Left renal cortex interstitium (tissue), 4 donors: Measurements from ENCODE around the gene PAQR4. TPM values are rescaled to one million over a fixed set of nuclear protein-coding genes. Genes with fewer than 3 reads are reported as not detected.

ENCODE experiments used
- DNase-seq, 4 donors: peaks; one replicate each; pipeline ENCODE4 v3.0.0-alpha.2; 2013; ENCODE audit warnings: low read depth in 4 of 4, low spot score in 2 of 4, missing footprints in 1 of 4
- polyA plus RNA-seq, 4 donors: library from polyadenylated mRNA; unstranded; fragments of 120-200 nt; gene quantifications; one replicate each; pipeline ENCODE4 v1.2.1, GENCODE V29; 2013; ENCODE audit not compliant: insufficient read length in 4 of 4

PAQR4 gene
- polyA plus RNA-seq, 4 donors: 8.7 to 11.4 (median 9.9) TPM

DNA sequence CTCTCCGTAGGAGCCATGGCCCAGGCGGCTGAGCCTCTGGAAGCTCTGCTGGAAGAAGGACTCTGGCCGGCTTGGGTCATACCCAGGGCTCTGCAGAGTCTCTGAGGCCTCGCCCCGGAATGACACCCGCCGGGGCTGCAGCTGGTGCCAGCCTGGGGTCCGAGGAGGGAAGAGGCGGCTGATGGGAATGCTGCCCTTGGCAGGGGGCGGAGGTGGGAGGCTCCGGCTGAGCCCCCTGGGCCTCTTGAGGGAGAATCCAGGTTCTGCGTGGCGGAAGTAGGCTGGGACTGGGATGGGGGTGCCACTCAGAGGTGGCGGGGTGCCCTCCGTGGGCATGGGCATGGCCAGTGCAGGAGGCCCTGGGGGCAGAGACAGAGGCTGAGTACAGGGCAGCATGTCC is 7.5 kb downstream of the PAQR4 start:
- no peak for DNase-seq

DNA sequence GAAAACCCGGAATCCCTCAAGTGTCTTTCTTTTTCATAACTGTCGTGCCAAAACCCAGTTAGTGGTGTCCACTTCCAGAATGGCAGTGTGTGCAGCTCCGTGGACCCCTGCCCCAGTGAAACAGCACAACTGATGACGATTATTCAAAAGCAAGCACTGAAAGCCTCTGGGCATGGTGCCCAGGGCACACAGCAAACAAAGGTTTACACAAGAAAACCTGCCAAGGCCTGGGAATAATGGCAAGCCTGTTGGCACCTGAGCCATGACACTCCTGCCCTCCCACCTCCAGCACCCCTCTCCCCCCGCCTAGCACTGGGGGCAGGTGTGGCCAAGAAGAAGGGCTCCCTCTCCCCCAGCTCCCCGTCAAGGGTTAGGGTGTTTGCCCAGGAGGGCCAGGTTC is 8.3 kb downstream of the PAQR4 start:
- no peak for DNase-seq

GRCh38 chr16:2979669-2980226 is 10.6 kb downstream of the PAQR4 start:
- DNase-seq: no peak

GRCh38 chr16:2980227-2981176 is 11.4 kb downstream of the PAQR4 start, which contains the start of gene PKMYT1:
Gene PKMYT1, minus strand, starts transcription at chr16:2980446. Its CDS starts 789 bp downstream, at chr16:2979657.
- peak; percentile 74 to 86 (median 78) for DNase-seq

GRCh38 chr16:2981177-2981898 is 12.2 kb downstream of the PAQR4 start:
- DNase-seq: no peak

GRCh38 chr16:2981899-2982250 is 12.7 kb downstream of the PAQR4 start:
- DNase-seq: no peak

DNA sequence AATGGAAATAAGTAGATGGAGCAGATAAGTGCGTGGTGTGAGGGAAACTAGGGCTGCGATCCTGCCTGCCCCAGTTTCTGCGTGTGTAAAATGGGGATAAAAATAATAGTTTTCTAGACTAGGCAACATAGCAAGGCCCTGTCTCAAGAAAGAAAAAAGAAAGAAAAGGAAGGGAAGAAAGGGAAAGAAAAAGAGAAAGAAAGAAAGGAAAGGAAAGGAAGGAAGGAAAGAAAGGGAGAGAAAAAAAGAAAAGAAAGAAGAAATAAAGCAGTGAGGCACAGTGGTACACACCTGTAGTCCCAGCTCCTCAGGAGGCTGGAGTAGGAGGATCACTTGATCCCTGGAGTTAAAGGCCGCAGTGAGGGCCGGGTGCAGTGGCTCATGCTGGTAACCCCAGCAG is 13.3 kb downstream of the PAQR4 start:
- DNase-seq: no peak

- DNase-seq: peak in 2 of 4 donors; percentile 65 to 73
These were observed 14.6 kb downstream of the PAQR4 start for GRCh38 chr16:2983706-2984136.

GRCh38 chr16:2985462-2985861 is 16.3 kb downstream of the PAQR4 start:
- DNase-seq: no peak

GRCh38 chr16:2985893-2986355 is 16.8 kb downstream of the PAQR4 start:
- DNase-seq: no peak

DNA sequence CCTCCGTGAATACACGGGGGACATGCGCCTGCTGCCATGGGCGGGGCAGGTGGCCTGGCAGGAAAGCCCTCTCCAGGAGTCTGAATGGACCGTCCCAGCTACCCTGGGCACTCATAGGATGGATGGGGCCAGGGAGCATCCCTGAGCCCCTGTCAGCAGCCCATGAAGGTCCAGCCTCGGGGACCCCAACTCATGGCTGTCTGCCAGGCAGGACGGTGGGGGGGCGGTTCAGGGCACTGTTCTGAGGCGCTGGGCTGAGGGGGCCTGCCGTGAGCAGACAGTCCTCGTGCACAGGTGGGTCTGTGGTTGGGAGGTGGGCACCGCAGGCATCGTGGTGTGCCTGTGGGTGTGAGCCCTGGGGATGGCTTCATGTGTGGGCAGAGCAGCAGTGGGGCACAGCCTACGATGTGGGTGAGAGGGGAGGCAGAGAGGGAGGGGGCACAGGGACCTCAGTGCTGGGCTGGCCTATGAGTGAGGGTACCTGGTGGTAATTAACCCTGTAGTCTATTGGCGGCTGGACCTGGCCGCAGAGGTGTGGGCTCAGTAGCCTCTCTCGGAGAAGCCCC is 17.6 kb downstream of the PAQR4 start:
- DNase-seq: no peak

GRCh38 chr16:2987286-2987685 is 18.1 kb downstream of the PAQR4 start:
- no peak for DNase-seq

GRCh38 chr16:2987833-2988232 is 18.7 kb downstream of the PAQR4 start:
- DNase-seq: no peak

DNA sequence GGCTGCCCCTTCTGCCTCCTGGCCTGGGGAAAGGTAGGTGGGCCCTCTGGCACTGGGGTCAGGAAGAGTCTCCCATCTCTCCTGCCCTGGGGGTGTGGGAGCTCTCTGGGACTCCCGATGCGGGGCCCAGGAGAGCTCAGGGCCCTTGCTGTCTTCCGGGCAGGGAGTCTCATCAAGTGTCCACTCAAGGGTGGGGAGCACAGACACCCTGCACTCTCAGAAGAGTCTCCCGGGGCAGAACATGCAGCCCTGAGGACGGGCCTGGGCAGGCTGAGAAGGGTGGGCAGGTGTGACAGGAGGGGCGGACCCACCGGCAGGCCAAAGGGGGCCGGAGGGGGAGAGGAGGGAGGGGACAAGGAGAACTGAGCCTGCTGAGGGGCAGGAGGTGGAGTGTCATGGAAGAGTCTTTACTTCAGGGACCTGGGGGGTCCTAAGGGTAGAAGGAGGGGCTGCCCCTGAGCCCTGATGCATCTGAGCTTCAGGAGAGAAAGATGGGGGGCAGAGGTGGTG is 19.5 kb downstream of the PAQR4 start:
- no peak for DNase-seq

DNA sequence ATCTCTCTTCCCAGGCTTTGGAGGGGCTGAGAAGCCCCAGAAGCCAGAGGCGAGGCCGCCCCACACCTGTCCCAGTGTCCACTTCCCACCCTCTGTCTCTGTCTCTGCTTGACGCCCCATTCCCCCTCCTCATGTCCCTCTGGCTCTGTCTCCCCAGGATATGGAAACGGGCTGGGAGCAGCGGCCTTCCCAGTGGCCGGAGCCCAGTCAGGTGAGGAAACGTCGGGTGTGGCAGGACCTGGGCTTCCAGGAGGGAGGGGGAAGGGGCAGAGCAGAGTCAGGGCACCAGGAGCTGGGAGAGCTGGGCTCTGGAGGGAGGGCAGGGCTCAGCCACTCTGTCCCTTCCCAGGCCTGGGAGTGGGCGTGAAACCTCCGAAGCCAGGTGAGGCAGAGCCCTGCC is 21.7 kb downstream of the PAQR4 start:
- DNase-seq: no peak

DNA sequence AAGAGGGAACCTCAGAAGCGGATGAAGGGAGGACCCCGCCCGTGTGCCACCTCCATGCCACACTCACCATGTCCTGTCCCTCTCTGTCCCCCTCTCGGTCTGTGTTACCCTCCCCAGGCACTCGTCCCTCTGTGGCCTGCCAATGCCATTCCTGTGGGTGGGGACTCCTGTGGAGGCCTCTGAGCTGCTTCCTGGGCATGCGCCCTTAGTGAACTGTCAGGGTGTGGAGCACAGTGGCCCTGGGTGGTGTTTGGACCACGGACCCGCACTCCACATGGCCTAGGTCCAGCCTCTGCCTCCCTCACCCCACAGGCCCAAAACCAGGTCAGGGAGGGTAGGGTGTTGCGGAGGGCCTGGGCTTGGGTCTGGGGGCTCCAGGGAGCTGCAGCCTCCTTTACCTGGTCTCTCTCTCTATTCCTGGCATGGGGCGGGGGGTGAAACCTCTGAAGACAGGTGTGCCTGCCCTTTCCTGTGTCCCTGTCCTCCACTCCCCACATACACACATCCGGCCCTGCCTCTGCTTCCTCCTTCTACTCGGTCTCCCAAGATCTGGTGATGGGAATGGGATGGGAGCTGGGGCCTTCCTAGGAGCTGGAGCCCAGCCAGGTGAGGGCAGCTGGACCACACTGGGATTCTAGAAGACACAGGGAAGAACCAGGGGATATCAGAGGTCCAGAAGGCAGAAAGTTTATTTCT is 22.6 kb downstream of the PAQR4 start:
- no peak for DNase-seq

GRCh38 chr16:2992383-2993081 is 23.4 kb downstream of the PAQR4 start:
- DNase-seq: no peak

DNA sequence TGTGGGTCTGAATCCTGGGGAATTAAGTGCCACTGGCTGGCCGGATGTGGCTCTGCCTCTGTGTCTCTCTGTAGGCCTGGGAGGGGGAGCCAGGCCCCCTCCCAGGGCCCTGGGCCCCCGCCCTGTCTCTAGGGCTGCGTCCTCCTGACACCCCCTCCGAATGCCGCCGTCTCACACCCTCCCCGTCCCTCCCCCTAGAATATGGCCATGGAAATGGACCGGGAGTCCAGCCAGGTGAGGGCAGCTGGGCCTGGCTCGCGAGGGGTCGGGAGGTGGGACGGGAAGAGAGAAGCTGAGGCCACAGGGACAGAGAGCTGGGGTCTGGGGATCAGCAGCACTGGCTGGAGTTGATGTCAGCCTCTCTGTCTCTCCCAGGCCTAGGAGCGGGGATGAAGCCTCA is 27.1 kb downstream of the PAQR4 start:
- DNase-seq: no peak

- DNase-seq: no peak
These were observed 30.8 kb downstream of the PAQR4 start for GRCh38 chr16:2999929-3000328.

DNA sequence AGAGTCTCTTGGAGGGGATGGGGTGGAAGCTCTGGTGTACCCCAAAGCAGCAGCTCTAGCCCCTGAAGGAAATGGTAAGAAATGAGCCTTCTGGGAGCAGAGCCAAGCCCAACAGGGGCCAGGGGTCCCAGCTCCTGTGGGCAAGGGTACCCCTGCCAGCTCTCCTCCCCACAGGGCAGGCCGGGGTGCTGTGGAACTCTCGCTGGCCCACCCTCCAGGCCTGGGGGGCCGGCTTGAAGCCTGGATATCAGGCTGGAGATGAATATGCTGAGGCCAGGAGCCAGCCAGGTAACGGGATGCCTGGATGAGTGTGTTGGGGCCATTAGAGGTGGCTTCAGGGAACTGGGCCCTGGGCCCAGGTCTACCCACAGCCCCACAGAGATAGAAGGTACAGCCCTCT is 31.4 kb downstream of the PAQR4 start:
- DNase-seq: no peak
